Osteoblast (primary cell): ENCODE data around the gene DPYSL3. TPM values are rescaled to one million over a fixed set of nuclear protein-coding genes. Genes with fewer than 3 reads are reported as not detected.

Experiments
- DNase-seq: peaks from one replicate; pipeline ENCODE4 v3.0.0; 2011; ENCODE audit warnings: low spot score, mixed read lengths; ENCODE audit not compliant: insufficient read length; ENCODE audit errors: missing footprints
- H2AFZ ChIP-seq: 2 replicates; pipeline ENCODE4 v1.6.0; 2011; ENCODE audit warnings: mild to moderate bottlenecking, low read length
- H3K27ac ChIP-seq: 2 replicates; pipeline ENCODE4 v1.5.1; 2011; ENCODE audit warnings: mild to moderate bottlenecking, low read depth, low read length, moderate library complexity
- H3K27me3 ChIP-seq: 2 replicates; pipeline ENCODE4 v1.6.0; 2012; ENCODE audit warnings: mild to moderate bottlenecking, control low read depth, inconsistent platforms, low read length, moderate library complexity; ENCODE audit not compliant: insufficient read depth
- H3K36me3 ChIP-seq: 2 replicates; pipeline ENCODE4 v1.5.1; 2011; ENCODE audit warnings: mild to moderate bottlenecking, low read length, control low read depth, moderate library complexity; ENCODE audit not compliant: insufficient read depth
- H3K4me1 ChIP-seq: 2 replicates; pipeline ENCODE4 v1.5.1; 2011; ENCODE audit warnings: mild to moderate bottlenecking, low read length, control low read depth, moderate library complexity; ENCODE audit not compliant: insufficient read depth
- H3K4me2 ChIP-seq: 2 replicates; pipeline ENCODE4 v1.6.0; 2011; ENCODE audit warnings: mild to moderate bottlenecking, low read length; ENCODE audit not compliant: insufficient read depth
- H3K4me3 ChIP-seq: fragments of 200-600 bp; sonication (generic); 3 replicates; pipeline ENCODE4 v1.5.1; 2012; ENCODE audit warnings: mild to moderate bottlenecking, low read length, inconsistent platforms; ENCODE audit not compliant: insufficient read depth
- H3K79me2 ChIP-seq: 2 replicates; pipeline ENCODE4 v1.6.0; 2012; ENCODE audit warnings: mild to moderate bottlenecking, low read length, control low read depth, inconsistent platforms; ENCODE audit not compliant: insufficient read depth
- H3K9me3 ChIP-seq: 2 replicates; pipeline ENCODE4 v1.5.1; 2011; ENCODE audit warnings: low read depth, low read length, control low read depth
- H4K20me1 ChIP-seq: 2 replicates; pipeline ENCODE4 v1.6.0; 2012; ENCODE audit warnings: mild to moderate bottlenecking, low read length, control low read depth; ENCODE audit not compliant: insufficient read depth
- total RNA-seq: library from RNA; depleted of rRNA; stranded (reverse); fragments of >200 nt; gene quantifications from 2 replicates; pipeline ENCODE4 v1.2.3, GENCODE V29; 2012
- TF ChIP-seq, protein P1 (sequence below): IDR thresholded peaks from 2 replicates; pipeline ENCODE4 v1.5.1; 2011; ENCODE audit warnings: mild to moderate bottlenecking, low read depth, low read length, moderate library complexity; ENCODE audit errors: extremely low read depth

The DPYSL3 gene
- total RNA-seq, 1 donor, result 119 TPM

DNA sequence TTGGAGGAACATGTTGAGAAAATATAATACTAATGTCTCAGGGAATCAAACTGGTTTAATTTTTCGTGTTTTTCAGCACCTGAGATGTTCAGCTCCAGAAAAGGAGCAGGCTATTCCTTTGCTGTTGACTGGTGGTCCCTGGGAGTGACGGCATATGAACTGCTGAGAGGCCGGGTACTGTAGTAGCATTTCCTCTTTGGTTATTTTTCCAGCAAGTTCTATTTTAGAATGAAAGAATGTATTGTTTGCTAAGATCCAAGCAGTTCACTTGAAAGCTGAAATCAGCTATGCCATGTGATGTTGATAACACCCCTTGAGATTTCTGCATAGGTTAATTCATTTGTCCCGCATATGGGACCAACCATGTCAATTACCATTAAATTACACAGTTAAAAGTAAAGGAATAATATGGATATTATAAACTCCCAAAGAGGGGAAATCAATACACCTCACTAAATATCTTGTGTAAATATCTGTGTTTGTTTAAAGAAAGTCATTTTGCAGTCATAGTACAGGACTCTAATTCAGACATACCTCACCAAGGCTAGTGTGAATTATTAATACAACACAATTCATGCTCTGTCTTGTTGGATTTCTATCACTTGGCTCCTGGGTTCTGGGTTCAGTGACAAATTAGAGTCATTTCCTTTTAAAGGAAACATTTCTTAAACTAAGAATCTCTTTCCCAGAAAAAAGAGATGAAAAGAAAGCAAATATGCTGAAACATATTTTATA is 148.3 kb downstream of the DPYSL3 start:
- no peaks in the 10 kb centered on the region for H3K27me3 ChIP-seq
- H2AFZ ChIP-seq, result no peak overlapping the region
- H3K79me2 ChIP-seq, result no peaks in the 10 kb centered on the region
- no peaks in the 10 kb centered on the region for H3K4me1 ChIP-seq
- no peak overlapping the region for H3K4me3 ChIP-seq
- no peaks in the 10 kb centered on the region for H4K20me1 ChIP-seq
- H3K27ac ChIP-seq, result no peak overlapping the region
- H3K9me3 ChIP-seq, result no peaks in the 10 kb centered on the region
- DNase-seq, result no peak
- TF ChIP-seq, protein P1, sequence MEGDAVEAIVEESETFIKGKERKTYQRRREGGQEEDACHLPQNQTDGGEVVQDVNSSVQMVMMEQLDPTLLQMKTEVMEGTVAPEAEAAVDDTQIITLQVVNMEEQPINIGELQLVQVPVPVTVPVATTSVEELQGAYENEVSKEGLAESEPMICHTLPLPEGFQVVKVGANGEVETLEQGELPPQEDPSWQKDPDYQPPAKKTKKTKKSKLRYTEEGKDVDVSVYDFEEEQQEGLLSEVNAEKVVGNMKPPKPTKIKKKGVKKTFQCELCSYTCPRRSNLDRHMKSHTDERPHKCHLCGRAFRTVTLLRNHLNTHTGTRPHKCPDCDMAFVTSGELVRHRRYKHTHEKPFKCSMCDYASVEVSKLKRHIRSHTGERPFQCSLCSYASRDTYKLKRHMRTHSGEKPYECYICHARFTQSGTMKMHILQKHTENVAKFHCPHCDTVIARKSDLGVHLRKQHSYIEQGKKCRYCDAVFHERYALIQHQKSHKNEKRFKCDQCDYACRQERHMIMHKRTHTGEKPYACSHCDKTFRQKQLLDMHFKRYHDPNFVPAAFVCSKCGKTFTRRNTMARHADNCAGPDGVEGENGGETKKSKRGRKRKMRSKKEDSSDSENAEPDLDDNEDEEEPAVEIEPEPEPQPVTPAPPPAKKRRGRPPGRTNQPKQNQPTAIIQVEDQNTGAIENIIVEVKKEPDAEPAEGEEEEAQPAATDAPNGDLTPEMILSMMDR, result no peak
- H3K36me3 ChIP-seq, result no peaks in the 10 kb centered on the region
- no peak overlapping the region for H3K4me2 ChIP-seq

DNA sequence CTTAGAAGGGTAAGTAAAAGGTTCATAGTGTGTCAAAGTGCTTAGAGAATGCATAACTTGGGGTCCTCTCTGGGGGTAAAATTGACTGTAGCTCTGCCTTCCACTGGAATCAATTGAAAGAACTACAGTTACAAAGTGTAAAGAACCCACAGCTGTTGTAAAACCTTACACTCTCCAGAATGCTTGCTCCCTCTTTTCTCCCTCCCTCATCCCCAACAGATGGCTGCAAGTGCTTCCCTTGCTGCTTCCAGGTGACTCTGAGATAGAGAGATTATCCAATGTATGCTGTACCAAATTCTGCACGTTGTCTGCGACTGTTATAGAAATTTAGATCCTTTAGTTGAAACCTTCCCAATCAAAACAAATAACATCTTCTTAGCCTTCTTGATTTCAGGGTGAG is 149.1 kb downstream of the DPYSL3 start:
- TF ChIP-seq, protein P1, result no peak
- no peak overlapping the region for H2AFZ ChIP-seq
- H3K79me2 ChIP-seq, result no peaks in the 10 kb centered on the region
- H3K4me3 ChIP-seq, result no peak overlapping the region
- no peaks in the 10 kb centered on the region for H3K27me3 ChIP-seq
- H3K9me3 ChIP-seq, result no peaks in the 10 kb centered on the region
- H3K4me2 ChIP-seq, result no peak overlapping the region
- H3K27ac ChIP-seq, result no peak overlapping the region
- H3K4me1 ChIP-seq, result no peaks in the 10 kb centered on the region
- no peaks in the 10 kb centered on the region for H4K20me1 ChIP-seq
- DNase-seq, result no peak
- H3K36me3 ChIP-seq, result no peaks in the 10 kb centered on the region

DNA sequence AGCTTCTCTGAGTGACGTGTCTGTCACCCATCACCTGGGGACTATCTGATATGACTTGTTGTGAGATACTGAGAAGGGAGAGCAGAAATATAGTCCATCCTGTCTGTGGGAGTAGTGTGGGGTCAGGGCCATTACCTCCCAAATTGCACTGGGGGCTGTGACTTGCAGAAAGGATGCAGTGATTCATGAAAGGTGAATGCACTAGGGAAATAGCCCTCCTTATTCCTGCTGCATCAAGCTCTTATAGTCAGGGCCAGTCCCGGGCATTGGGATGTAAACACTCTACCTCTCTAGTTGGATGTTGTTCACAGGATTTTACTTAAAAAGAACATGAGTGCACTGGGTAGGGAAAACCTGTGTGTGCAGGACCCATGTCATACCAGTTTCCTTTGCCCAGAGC is 150.3 kb downstream of the DPYSL3 start:
- Histone ChIP-seq H4K20me1 (no peaks in the 10 kb centered on the region), H3K4me3 (no peak overlapping the region), H3K9me3 (no peaks in the 10 kb centered on the region), H3K27me3 (no peaks in the 10 kb centered on the region), H3K4me2 (no peak overlapping the region), H3K36me3 (no peaks in the 10 kb centered on the region), H3K27ac (no peak overlapping the region), H3K4me1 (no peaks in the 10 kb centered on the region), H2AFZ (no peak overlapping the region), H3K79me2 (no peaks in the 10 kb centered on the region)
- DNase-seq, result no peak
- TF ChIP-seq, protein P1, result no peak

DNA sequence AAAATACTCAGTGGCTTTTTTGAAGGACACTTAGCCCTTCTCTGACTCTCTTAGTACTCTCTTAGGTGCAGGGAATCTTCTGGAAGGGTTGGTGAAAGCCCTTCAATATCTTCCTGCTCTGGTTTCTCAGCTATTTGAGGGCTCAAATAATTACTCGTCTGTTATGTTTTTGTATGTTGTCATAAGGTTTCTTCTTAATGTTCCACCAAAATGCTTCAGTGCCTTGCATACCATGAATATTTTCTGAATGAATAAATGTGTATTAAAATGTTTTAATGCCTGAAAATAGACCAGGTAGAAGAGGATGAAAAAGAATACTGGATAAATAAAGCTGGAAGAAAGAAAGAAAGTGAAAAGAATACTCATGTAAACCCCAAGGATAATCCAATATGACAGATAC is 150.8 kb downstream of the DPYSL3 start:
- DNase-seq, result peak; percentile 58
- H3K36me3 ChIP-seq, result no peaks in the 10 kb centered on the region
- no peaks in the 10 kb centered on the region for H4K20me1 ChIP-seq
- peaks cover 3% of the 10 kb centered on the region for H3K27me3 ChIP-seq
- TF ChIP-seq, protein P1, result no peak
- H3K4me1 ChIP-seq, result no peaks in the 10 kb centered on the region
- H3K27ac ChIP-seq, result no peak overlapping the region
- H3K4me3 ChIP-seq, result no peak overlapping the region
- H3K4me2 ChIP-seq, result no peak overlapping the region
- no peaks in the 10 kb centered on the region for H3K79me2 ChIP-seq
- H2AFZ ChIP-seq, result no peak overlapping the region
- no peaks in the 10 kb centered on the region for H3K9me3 ChIP-seq
